Ovary (tissue), 9 donors: ENCODE results near the gene BOLA1. TPM values are rescaled to one million over a fixed set of nuclear protein-coding genes. Genes with fewer than 3 reads are reported as not detected.
A peak's percentile ranks its signal among the peaks of the same experiment; 100 is the strongest.

Experiments used
- DNase-seq, 5 donors: peaks; one replicate each; pipeline ENCODE4 v3.0.0-alpha.2; 2019 to 2020
- H3K27ac ChIP-seq, 2 donors: fragments of 200-600 bp; one replicate each; pipeline versions ENCODE4 v1.5.1 to v1.8.0; 2019 to 2022
- H3K27me3 ChIP-seq: fragments of 200-600 bp; one replicate; pipeline ENCODE4 v1.8.0; 2022
- H3K36me3 ChIP-seq: fragments of 200-600 bp; sonication (generic); one replicate; pipeline ENCODE4 v1.5.1; 2019
- H3K4me1 ChIP-seq: one replicate; pipeline ENCODE4 v1.8.1; 2013; ENCODE audit warnings: mild to moderate bottlenecking, moderate library complexity; ENCODE audit not compliant: insufficient read depth
- H3K4me3 ChIP-seq: fragments of 200-600 bp; sonication (generic); one replicate; pipeline ENCODE4 v1.5.1; 2017
- H3K9me3 ChIP-seq, 2 donors: fragments of 200-600 bp in 1 of 2; sonication (generic) in 1 of 2; one replicate each; pipeline versions ENCODE4 v1.5.1 to v1.8.1; 2013 to 2019; ENCODE audit warnings: mild to moderate bottlenecking in 1 of 2, moderate library complexity in 1 of 2
- CTCF ChIP-seq, 3 donors: fragments of 450-650 bp in 2 of 3; fragments of 200-600 bp in 1 of 3; IDR thresholded peaks; one replicate each; pipeline versions ENCODE4 v1.5.1 to v1.8.0; 2016 to 2022; ENCODE audit warnings: antibody characterized with exemption in 3 of 3, mild to moderate bottlenecking in 1 of 3
- EP300 ChIP-seq: sonication (generic); formaldehyde crosslinking; IDR thresholded peaks from one replicate; pipeline ENCODE4 v1.6.1; 2017; ENCODE audit warnings: antibody characterized with exemption
- POLR2A ChIP-seq: fragments of 450-650 bp; IDR thresholded peaks from one replicate; pipeline ENCODE4 v1.6.1; 2017; ENCODE audit warnings: antibody characterized with exemption, mild to moderate bottlenecking, moderate library complexity
- WGBS, 3 donors: extraction: QIAGEN DNeasy Blood & Tissue Kit in 1 of 3; methylation state at CpG; one replicate each; pipeline versions ENCODE4 v1.1.5 to v1.1.7; 2013 to 2017; 5-methylcytosine and 5-hydroxymethylcytosine counted together
- intact Hi-C, 4 donors: fragments of 100-400 bp; cut with DNase I; formaldehyde crosslinking; loops; one replicate each; pipeline versions ENCODE4 v1.11.0 to v1.15.1; 2022 to 2023
- polyA plus RNA-seq, 2 donors: library from polyadenylated mRNA; stranded (reverse); fragments of 200-250 nt in 1 of 2; fragments of 350-450 nt in 1 of 2; fragmentation: Illumina TruSeq in 1 of 2; extraction: RNeasy Lipid Tissue Mini Kit (QIAGEN cat#74804) in 1 of 2; gene quantifications; one replicate each; pipeline ENCODE4 v1.2.3, GENCODE V29; 2013 to 2014
- total RNA-seq, 7 donors: library from RNA; depleted of rRNA in 2 of 7; stranded (reverse); fragments of >200 nt in 2 of 7; fragmentation: NEBNext Ultra II Directional in 3 of 7; extraction: Animal tissue kit (Norgen Biotek cat#: 25700) in 3 of 7; gene quantifications; one replicate each; pipeline versions ENCODE4 v1.1.0 to v1.2.4, GENCODE V29; 2016 to 2023
- donor health status: DM: no; HTN: no; CAD: no; lungs with moderate emphysema.
- donor health status: DM: no; HTN: no; CAD: no.
- donor health status: Bipolar disorder and iron deficiency.
- donor health status: DM: yes; HTN: yes; CAD: no.
- donor health status: DM: no; HTN: no; CAD: no.
- donor health status: DM: yes; HTN: yes; CAD: no.

Gene BOLA1
- total and polyA plus RNA-seq, 9 donors: 11.6 to 36.5 (median 16.1) TPM

- DNase-seq: no peak
- Histone ChIP-seq H3K36me3 (no peaks in the 10 kb centered on the region), H3K4me3 (no peak overlapping the region), H3K4me1 (peaks cover 16% of the 10 kb centered on the region), H3K27me3 (no peaks in the 10 kb centered on the region), H3K9me3 (no peaks in the 10 kb centered on the region), H3K27ac (no peak overlapping the region)
- intact Hi-C loops: no loop called here
- TF ChIP-seq CTCF (IDR thresholded peaks at IDR 0.05) (no peak), POLR2A (no peak), EP300 (no peak)
- WGBS, 3 donors: 84 to 90% (median 89%) methylated on average over 9 of the region's 9 CpGs
Observed at GRCh38 chr1:149926296-149926695, 26.9 kb downstream of the BOLA1 start.

GRCh38 chr1:149927056-149927562 is 27.7 kb downstream of the BOLA1 start:
- Histone ChIP-seq H3K27ac (peak overlapping the region in 1 of 2 donors; percentile 91), H3K36me3 (no peaks in the 10 kb centered on the region), H3K4me1 (peaks cover 16% of the 10 kb centered on the region), H3K9me3 (no peaks in the 10 kb centered on the region), H3K27me3 (no peaks in the 10 kb centered on the region), H3K4me3 (peak overlapping the region; percentile 80)
- DNase-seq: no peak
- WGBS, 3 donors: 2 to 3% (median 2%) methylated on average over 10 of the region's 10 CpGs
- TF ChIP-seq POLR2A: no peak
- TF ChIP-seq CTCF (IDR thresholded peaks at IDR 0.05): no peak
- no peak for TF ChIP-seq EP300
- intact Hi-C loops: no loop called here

GRCh38 chr1:149927563-149928400 is 28.4 kb downstream of the BOLA1 start, which contains the start of gene SF3B4:
Gene SF3B4 (minus strand): TSS chr1:149927803. CDS start chr1:149927759, 44 bp downstream.
- Histone ChIP-seq H3K27me3 (no peaks in the 10 kb centered on the region), H3K9me3 (no peaks in the 10 kb centered on the region), H3K27ac (peak within 1 kb of the TSS; percentile 63 to 91), H3K36me3 (no peaks in the 10 kb centered on the region), H3K4me3 (peak within 1 kb of the TSS; percentile 80), H3K4me1 (peaks cover 16% of the 10 kb centered on the region)
- 0% methylated on average over 47 of the region's 47 CpGs for WGBS, 3 donors
- intact Hi-C loops: no loop called here
- TF ChIP-seq EP300: no peak
- TF ChIP-seq POLR2A: peak; percentile 99
- TF ChIP-seq CTCF (IDR thresholded peaks at IDR 0.05): peak in 1 of 3 donors; percentile 15
- peak; percentile 95 to 97 (median 96) for DNase-seq

- Histone ChIP-seq H3K4me3 (peak overlapping the region; percentile 80), H3K36me3 (no peaks in the 10 kb centered on the region), H3K9me3 (no peaks in the 10 kb centered on the region), H3K27ac (peak overlapping the region; percentile 63 to 91), H3K27me3 (no peaks in the 10 kb centered on the region), H3K4me1 (peaks cover 16% of the 10 kb centered on the region)
- no peak for TF ChIP-seq POLR2A
- TF ChIP-seq EP300: no peak
- no peak for TF ChIP-seq CTCF (IDR thresholded peaks at IDR 0.05)
- intact Hi-C loops: no loop called here
- DNase-seq: no peak
- WGBS, 3 donors: 0 to 3% (median 0%) methylated on average over 1 of the region's 1 CpG
Observed at GRCh38 chr1:149928401-149928724, 29.0 kb downstream of the BOLA1 start.
